Endothelial cell of umbilical vein (primary cell): ENCODE results near the gene TMEM213. TPM values are rescaled to one million over a fixed set of nuclear protein-coding genes. Genes with fewer than 3 reads are reported as not detected.

Source experiments
- BruUV-seq: library from RNA; stranded (reverse); fragments of 400-500 nt; replicated peaks from 2 replicates; lab custom pipeline; 2021; lab: Mats Ljungman, UMichigan
- CTCF ChIA-PET: fragments of 300-600, 350-600 bp; sonication (Branson Sonifier 250); formaldehyde crosslinking; loops from one replicate; lab custom pipeline; 2021; ENCODE audit warnings: antibody characterized with exemption, inconsistent platforms; lab: Charles Lee
- POLR2A ChIA-PET: fragments of 300-600, 350-600 bp; sonication (Branson Sonifier 250); formaldehyde crosslinking; loops from one replicate; lab custom pipeline; 2021; ENCODE audit warnings: antibody characterized with exemption, inconsistent platforms; lab: Charles Lee
- DNase-seq: peaks from one replicate; pipeline ENCODE4 v3.0.0-alpha.2; 2011; ENCODE audit warnings: low read depth, low spot score
- FAIRE-seq: peaks from 2 replicates; lab custom pipeline; 2011; peaks lifted over from hg19 to GRCh38; lab: Jason Lieb, UNC
- H2AFZ ChIP-seq: 2 replicates; pipeline ENCODE4 v1.6.0; 2012; ENCODE audit warnings: low read depth, low read length, control low read depth, inconsistent platforms
- H3K27ac ChIP-seq: 2 replicates; pipeline ENCODE4 v1.5.1; 2011; ENCODE audit warnings: low read depth, mild to moderate bottlenecking, control low read depth, low read length, moderate library complexity; ENCODE audit not compliant: insufficient read depth
- H3K27me3 ChIP-seq, 2 experiments: 2 replicates each; pipeline versions ENCODE4 v1.6.0 to v1.6.1; 2011; ENCODE audit warnings: low read length in 2 of 2, mixed read lengths in 1 of 2; ENCODE audit not compliant: control insufficient read depth in 2 of 2, insufficient read depth in 2 of 2
- H3K36me3 ChIP-seq, 2 experiments: 2 replicates in 1 of 2; 3 replicates in 1 of 2; pipeline ENCODE4 v1.5.1; 2011; ENCODE audit warnings: low read length in 2 of 2, mild to moderate bottlenecking in 1 of 2, moderate library complexity in 1 of 2; ENCODE audit not compliant: control insufficient read depth in 2 of 2, insufficient read depth in 2 of 2; ENCODE audit errors: extremely low read depth in 1 of 2
- H3K4me1 ChIP-seq: 3 replicates; pipeline ENCODE4 v1.5.1; 2011; ENCODE audit warnings: mild to moderate bottlenecking, low read length; ENCODE audit not compliant: control insufficient read depth, insufficient read depth; ENCODE audit errors: extremely low read depth
- H3K4me2 ChIP-seq: 2 replicates; pipeline ENCODE4 v1.6.1; 2011; ENCODE audit warnings: low read length, control low read depth, mixed read lengths; ENCODE audit not compliant: insufficient read depth
- H3K4me3 ChIP-seq, 3 experiments: fragments of 200-600 bp in 1 of 3; sonication (generic), shearing (Covaris generic) in 1 of 3; replicated peaks in 1 of 3; 2 replicates each; pipeline ENCODE4 v1.5.1; 2011 to 2016; ENCODE audit warnings: control low read depth in 3 of 3, low read length in 3 of 3, mild to moderate bottlenecking in 2 of 3, inconsistent platforms in 1 of 3, low read depth in 1 of 3, moderate library complexity in 1 of 3; ENCODE audit not compliant: insufficient read depth in 1 of 3
- H3K79me2 ChIP-seq: 2 replicates; pipeline ENCODE4 v1.6.0; 2012; ENCODE audit warnings: low read length, inconsistent platforms; ENCODE audit not compliant: control insufficient read depth, insufficient read depth
- H3K9ac ChIP-seq: replicated peaks from 2 replicates; pipeline ENCODE3; 2011; ENCODE audit warnings: low read length, control low read depth; ENCODE audit not compliant: insufficient read depth; ENCODE audit errors: extremely low read depth
- H3K9me1 ChIP-seq: replicated peaks from 3 replicates; pipeline ENCODE4 v1.6.0; 2011; ENCODE audit warnings: mild to moderate bottlenecking, low read length; ENCODE audit not compliant: control insufficient read depth, insufficient read depth; ENCODE audit errors: extremely low read depth
- H3K9me3 ChIP-seq: replicated peaks from 2 replicates; pipeline ENCODE4 v1.5.1; 2012; ENCODE audit warnings: low read length, inconsistent platforms; ENCODE audit not compliant: control insufficient read depth, insufficient read depth
- H4K20me1 ChIP-seq: replicated peaks from 2 replicates; pipeline ENCODE3; 2011; ENCODE audit warnings: mild to moderate bottlenecking, low read length; ENCODE audit not compliant: control insufficient read depth, insufficient read depth; ENCODE audit errors: extremely low read depth
- CTCF ChIP-seq, 2 donors: IDR thresholded peaks; 1 replicate in 1 of 2; 2 replicates in 1 of 2; pipeline ENCODE4 v1.5.1; 2011; ENCODE audit warnings: low read length in 2 of 2, mild to moderate bottlenecking in 2 of 2, moderate library complexity in 2 of 2, control low read depth in 1 of 2, inconsistent platforms in 1 of 2, low read depth in 1 of 2; ENCODE audit not compliant: insufficient read depth in 1 of 2; ENCODE audit errors: extremely low read depth in 1 of 2
- EZH2 ChIP-seq: IDR thresholded peaks from 2 replicates; pipeline ENCODE4 v1.6.1; 2012; ENCODE audit warnings: borderline replicate concordance, low read depth, mild to moderate bottlenecking, moderate library complexity, low read length, inconsistent platforms; ENCODE audit not compliant: severe bottlenecking
- FOS ChIP-seq: IDR thresholded peaks from 2 replicates; pipeline ENCODE4 v1.6.1; 2011; ENCODE audit warnings: mild to moderate bottlenecking, low read length, moderate library complexity, borderline replicate concordance; ENCODE audit not compliant: insufficient read depth
- GATA2 ChIP-seq: IDR thresholded peaks from 2 replicates; pipeline ENCODE4 v1.7.0; 2011; ENCODE audit warnings: low read depth, mild to moderate bottlenecking, moderate library complexity, mixed read lengths, low read length; ENCODE audit not compliant: insufficient read length, insufficient read depth
- JUN ChIP-seq: IDR thresholded peaks from 2 replicates; pipeline ENCODE4 v1.6.1; 2011; ENCODE audit warnings: borderline replicate concordance, low read depth; ENCODE audit not compliant: insufficient read length, insufficient read depth
- MAX ChIP-seq: IDR thresholded peaks from 2 replicates; pipeline ENCODE4 v1.6.1; 2011; ENCODE audit not compliant: insufficient read depth, insufficient read length
- MYC ChIP-seq: IDR thresholded peaks from one replicate; pipeline ENCODE4 v1.6.1; 2011; ENCODE audit warnings: mild to moderate bottlenecking, low read depth, low read length
- POLR2A ChIP-seq: IDR thresholded peaks from 2 replicates; pipeline ENCODE4 v1.6.1; 2012; ENCODE audit warnings: low read depth, mild to moderate bottlenecking, control low read depth, low read length
- POLR2AphosphoS5 ChIP-seq: IDR thresholded peaks from 2 replicates; pipeline ENCODE4 v1.6.1; 2012; ENCODE audit warnings: low read depth, mild to moderate bottlenecking, control low read depth, low read length, moderate library complexity; ENCODE audit not compliant: insufficient read depth
- dilution Hi-C: fragments of 300-500 bp; cut with MboI; formaldehyde crosslinking; loops from one replicate; pipeline ENCODE4 v1.15.0; 2019; ENCODE audit warnings: low sequenced_read_pairs; ENCODE audit not compliant: extremely low pct_ligation_motif_present
- intact Hi-C: fragments of 100-400 bp; cut with micrococcal nuclease; formaldehyde crosslinking; loops from one replicate; pipeline ENCODE4 v1.10.0; 2022
- polyA plus RNA-seq, 4 experiments: library from polyadenylated mRNA; depleted of rRNA in 3 of 4; stranded (reverse) in 3 of 4; unstranded in 1 of 4; fragments of >200 nt; gene quantifications; 2 replicates each; pipeline versions ENCODE4 v1.2.1 to v1.2.3, GENCODE V29; 2011 to 2012; ENCODE audit warnings: missing spikeins in 1 of 4
- total RNA-seq: library from RNA; stranded (reverse); gene quantifications from 2 replicates; pipeline ENCODE4 v1.2.3, GENCODE V29; 2021

The TMEM213 gene
- total and polyA plus RNA-seq, 2 donors (not counting 3 experiments of a cell fraction or from before 2014, with no cell fraction given) = not detected

GRCh38 chr7:138770904-138771303, 26.9 kb upstream of the TMEM213 start:
- intact Hi-C loops = no loop called here

More at GRCh38 chr7:138770904-138771303, 26.9 kb upstream of the TMEM213 start:
- Histone ChIP-seq H3K9me3 (no peaks in the 10 kb centered on the region), H3K27me3 (no peaks in the 10 kb centered on the region), H4K20me1 (no peaks in the 10 kb centered on the region), H3K79me2 (no peaks in the 10 kb centered on the region), H3K27ac (no peak overlapping the region), H3K4me3 (no peak overlapping the region), H3K4me1 (no peaks in the 10 kb centered on the region), H2AFZ (no peak overlapping the region), H3K4me2 (no peak overlapping the region), H3K36me3 (no peaks in the 10 kb centered on the region), H3K9ac (no peak overlapping the region), H3K9me1 (no peaks in the 10 kb centered on the region)
- dilution Hi-C loops = no loop called here
- no peak for TF ChIP-seq MAX
- no peak for TF ChIP-seq POLR2A
- TF ChIP-seq GATA2 = no peak
- TF ChIP-seq CTCF (IDR thresholded peaks at IDR 0.05; ENCODE audit: extremely low read depth in 1 of 2, insufficient read depth in 1 of 2, low read depth in 1 of 2, low read length in 2 of 2) = no peak
- TF ChIP-seq MYC = no peak
- TF ChIP-seq FOS = no peak
- no peak for TF ChIP-seq POLR2AphosphoS5
- no peak for TF ChIP-seq JUN
- TF ChIP-seq EZH2 = no peak
- BruUV-seq = no TSS peak
- CTCF ChIA-PET = interaction anchor here (0.9 kb wide), 1 partner anchor 32 kb away, joined by 3 read pairs; no protein-coding TSS in a partner anchor
- DNase-seq (no peak), FAIRE-seq (no peak)
- POLR2A ChIA-PET = no interaction called here
